Measurements from ENCODE around the gene CYLD. TPM values are rescaled to one million over a fixed set of nuclear protein-coding genes. Genes with fewer than 3 reads are reported as not detected.

The CYLD gene
- total RNA-seq, 4 donors from 2014 or later, result 24.3 to 56.1 (median 30.0) TPM

DNA sequence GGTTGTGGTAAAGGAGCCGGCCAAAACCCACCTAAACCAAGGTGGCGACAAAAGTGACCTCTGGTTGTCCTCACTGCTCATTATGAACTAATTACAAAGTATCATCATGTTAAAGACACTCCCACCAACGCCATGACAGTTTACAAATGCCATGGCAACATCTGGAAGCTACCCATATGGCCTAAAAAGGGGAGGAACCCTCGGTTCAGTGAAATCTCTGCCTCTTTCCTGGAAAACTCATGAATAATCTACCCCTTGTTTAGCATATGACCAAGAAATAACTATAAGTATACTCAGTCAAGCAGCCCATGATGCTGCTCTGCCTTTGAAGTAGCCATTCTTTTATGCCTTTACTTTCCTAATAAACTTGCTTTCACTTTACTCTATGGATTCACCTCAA, 72.2 kb downstream of the CYLD start:
- Histone ChIP-seq H3K4me3 (no peak overlapping the region), H3K9me3 (no peaks in the 10 kb centered on the region), H3K4me1 (no peaks in the 10 kb centered on the region), H3K27ac (no peak overlapping the region), H3K36me3 (no peaks in the 10 kb centered on the region), H3K27me3 (no peaks in the 10 kb centered on the region)
- TF ChIP-seq CTCF (IDR thresholded peaks at IDR 0.05) (no peak), POLR2A (IDR thresholded peaks at IDR 0.05) (no peak)
- DNase-seq, result no peak

GRCh38 chr16:50814541-50814940, 72.7 kb downstream of the CYLD start:
- no peaks in the 10 kb centered on the region for H3K9me3 ChIP-seq
- TF ChIP-seq CTCF (IDR thresholded peaks at IDR 0.05) (peak in 1 of 6 experiments; percentile 12), POLR2A (IDR thresholded peaks at IDR 0.05) (no peak)
- H3K4me3 ChIP-seq, result no peak overlapping the region
- no peaks in the 10 kb centered on the region for H3K4me1 ChIP-seq
- no peaks in the 10 kb centered on the region for H3K27me3 ChIP-seq
- H3K27ac ChIP-seq, result no peak overlapping the region
- DNase-seq, result no peak
- no peaks in the 10 kb centered on the region for H3K36me3 ChIP-seq

GRCh38 chr16:50815382-50815781, 73.5 kb downstream of the CYLD start:
- no peaks in the 10 kb centered on the region for H3K9me3 ChIP-seq
- no peaks in the 10 kb centered on the region for H3K36me3 ChIP-seq
- TF ChIP-seq CTCF (IDR thresholded peaks at IDR 0.05) (no peak), POLR2A (IDR thresholded peaks at IDR 0.05) (no peak)
- no peaks in the 10 kb centered on the region for H3K4me1 ChIP-seq
- H3K27me3 ChIP-seq, result no peaks in the 10 kb centered on the region
- no peak for DNase-seq
- no peak overlapping the region for H3K4me3 ChIP-seq
- H3K27ac ChIP-seq, result no peak overlapping the region

DNA sequence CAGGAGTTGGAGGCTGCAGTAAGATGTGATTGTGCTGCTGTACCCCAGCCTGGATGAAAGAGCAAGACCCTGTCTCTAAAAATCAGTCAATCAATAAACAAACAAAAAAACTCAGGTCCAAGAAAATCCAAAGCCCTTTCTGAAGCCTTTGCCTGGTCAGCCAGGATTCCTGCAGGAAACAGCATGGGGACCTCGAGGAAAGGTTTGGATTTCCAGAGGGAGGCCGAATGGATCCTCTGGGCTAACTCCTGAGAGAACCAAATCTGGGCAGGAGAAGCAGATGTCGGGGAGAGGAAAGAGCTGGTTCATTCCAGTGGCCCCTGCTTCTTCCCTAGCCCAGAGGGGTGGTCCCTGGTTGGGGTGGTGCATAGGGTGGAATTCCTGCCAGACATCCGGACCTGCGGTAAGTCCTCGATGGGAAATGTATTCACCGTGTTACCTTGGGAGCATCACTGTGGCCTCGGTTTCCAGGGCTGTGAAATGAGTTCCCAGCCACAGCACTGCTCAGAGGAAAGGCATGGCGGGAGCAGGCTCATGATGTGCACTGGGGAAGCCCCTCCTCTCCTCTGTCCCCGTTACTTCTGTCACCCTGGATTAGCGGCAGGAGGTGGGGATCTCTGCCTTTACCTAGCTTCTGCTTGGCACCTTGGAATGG, 75.1 kb downstream of the CYLD start:
- H3K4me1 ChIP-seq, result no peaks in the 10 kb centered on the region
- no peaks in the 10 kb centered on the region for H3K36me3 ChIP-seq
- TF ChIP-seq POLR2A (IDR thresholded peaks at IDR 0.05), result no peak
- TF ChIP-seq CTCF (IDR thresholded peaks at IDR 0.05), result no peak
- no peaks in the 10 kb centered on the region for H3K9me3 ChIP-seq
- DNase-seq, result no peak
- no peak overlapping the region for H3K4me3 ChIP-seq
- no peaks in the 10 kb centered on the region for H3K27me3 ChIP-seq
- H3K27ac ChIP-seq, result no peak overlapping the region

DNA sequence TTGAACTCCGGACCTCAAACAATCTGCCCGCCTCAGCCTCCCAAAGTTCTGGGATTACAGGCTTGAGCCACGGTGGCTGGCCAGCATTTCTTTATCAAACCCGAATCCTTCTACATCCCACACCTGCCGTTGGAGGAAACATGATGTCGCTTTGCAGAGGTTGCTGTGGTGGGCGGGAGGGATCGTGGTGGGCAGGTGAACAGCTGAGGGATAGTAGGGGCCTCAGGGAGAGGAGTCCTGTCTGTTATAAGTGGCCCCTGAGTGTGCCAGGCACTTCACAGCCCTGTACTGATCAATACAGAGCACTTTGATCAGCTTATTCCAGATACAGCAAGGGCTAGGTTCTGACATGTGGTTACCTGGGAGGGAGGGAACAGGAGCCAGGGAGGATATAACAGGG, 76.5 kb downstream of the CYLD start:
- Histone ChIP-seq H3K27ac (no peak overlapping the region), H3K4me3 (no peak overlapping the region), H3K4me1 (no peaks in the 10 kb centered on the region), H3K27me3 (no peaks in the 10 kb centered on the region), H3K36me3 (no peaks in the 10 kb centered on the region), H3K9me3 (no peaks in the 10 kb centered on the region)
- TF ChIP-seq POLR2A (IDR thresholded peaks at IDR 0.05), result no peak
- TF ChIP-seq CTCF (IDR thresholded peaks at IDR 0.05), result no peak
- DNase-seq, result no peak

DNA sequence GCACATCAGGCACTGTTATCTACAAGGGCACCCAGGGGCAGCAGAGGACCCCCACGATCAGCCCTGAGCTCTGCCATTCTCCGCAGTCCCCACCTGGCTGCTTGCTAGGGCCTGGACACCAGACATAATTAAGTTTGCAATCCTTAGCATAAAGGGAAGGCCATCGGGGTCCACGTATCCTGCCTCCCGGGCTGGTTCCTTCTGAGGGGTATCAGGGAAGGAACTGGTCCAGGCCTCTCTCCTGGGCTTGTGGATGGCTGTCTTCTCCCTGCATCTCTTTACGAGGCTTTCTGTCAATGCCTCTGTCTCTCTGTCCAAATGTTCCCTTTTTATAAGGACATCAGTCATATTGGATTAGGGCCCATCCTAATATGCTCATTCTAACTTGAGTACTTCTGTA, 77.8 kb downstream of the CYLD start:
- no peak for DNase-seq

More for the DNA sequence above, 77.8 kb downstream of the CYLD start:
- no peak for TF ChIP-seq POLR2A (IDR thresholded peaks at IDR 0.05)
- no peak for TF ChIP-seq CTCF (IDR thresholded peaks at IDR 0.05)
- Histone ChIP-seq H3K9me3 (no peaks in the 10 kb centered on the region), H3K27ac (no peak overlapping the region), H3K4me1 (no peaks in the 10 kb centered on the region), H3K4me3 (no peak overlapping the region), H3K36me3 (no peaks in the 10 kb centered on the region), H3K27me3 (no peaks in the 10 kb centered on the region)
